Natural killer cell (primary cell): ENCODE data around the gene STK25. TPM values are rescaled to one million over a fixed set of nuclear protein-coding genes. Genes with fewer than 3 reads are reported as not detected.

Experiments used
- ATAC-seq, 3 donors: fragments of 150-1000 bp in 2 of 3; fragments of 200-7000 bp in 1 of 3; cut with Tn5 transposase; 1 replicate in 1 of 3; 2 replicates in 2 of 3; pipeline ENCODE4 v1.10.0; 2021; ENCODE audit warnings: mild to moderate bottlenecking in 2 of 3, moderate library complexity in 2 of 3
- DNase-seq, 2 donors: peaks; one replicate each; pipeline versions ENCODE4 v3.0.0 to v3.0.0-alpha.2; 2013 to 2021; ENCODE audit warnings: mixed read lengths in 1 of 2
- H3K27ac ChIP-seq: one replicate; pipeline ENCODE4 v1.5.1; 2013; ENCODE audit warnings: mild to moderate bottlenecking, low read length
- H3K27me3 ChIP-seq: one replicate; pipeline ENCODE4 v1.6.1; 2013; ENCODE audit warnings: low read length; ENCODE audit not compliant: control insufficient read depth, insufficient read depth
- H3K36me3 ChIP-seq: one replicate; pipeline ENCODE4 v1.6.1; 2013; ENCODE audit warnings: low read length; ENCODE audit not compliant: control insufficient read depth, insufficient read depth
- H3K4me1 ChIP-seq: one replicate; pipeline ENCODE4 v1.6.1; 2013; ENCODE audit warnings: low read length; ENCODE audit not compliant: control insufficient read depth, insufficient read depth
- H3K4me3 ChIP-seq: one replicate; pipeline ENCODE4 v1.5.1; 2013; ENCODE audit warnings: low read length
- H3K9me3 ChIP-seq: one replicate; pipeline ENCODE4 v1.6.1; 2013; ENCODE audit warnings: low read length; ENCODE audit not compliant: control insufficient read depth, insufficient read depth
- H3K27ac Mint-ChIP-seq, 2 donors: one replicate each; pipeline ENCODE4 v1.8.0; 2022; ENCODE audit warnings: mild to moderate bottlenecking in 2 of 2, mixed read lengths in 2 of 2, moderate library complexity in 1 of 2
- H3K27me3 Mint-ChIP-seq, 2 donors: one replicate each; pipeline ENCODE4 v1.8.0; 2022; ENCODE audit warnings: low read depth in 2 of 2, mixed read lengths in 2 of 2
- H3K36me3 Mint-ChIP-seq: one replicate; pipeline ENCODE4 v1.8.0; 2022; ENCODE audit warnings: mixed read lengths
- H3K4me1 Mint-ChIP-seq, 2 donors: one replicate each; pipeline ENCODE4 v1.8.0; 2022; ENCODE audit warnings: mixed read lengths in 2 of 2
- H3K4me3 Mint-ChIP-seq: one replicate; pipeline ENCODE4 v1.8.0; 2022; ENCODE audit warnings: mild to moderate bottlenecking, moderate library complexity, mixed read lengths
- H3K9me3 Mint-ChIP-seq, 2 donors: one replicate each; pipeline ENCODE4 v1.8.0; 2022; ENCODE audit warnings: mixed read lengths in 2 of 2
- CTCF ChIP-seq: fragments of 200-600 bp; IDR thresholded peaks from one replicate; pipeline ENCODE4 v1.8.0; 2022; ENCODE audit warnings: antibody characterized with exemption
- WGBS: methylation state at CpG from one replicate; pipeline ENCODE4 v1.1.7; 2013; ENCODE audit warnings: missing lambda C conversion rate; ENCODE audit not compliant: insufficient coverage; 5-methylcytosine and 5-hydroxymethylcytosine counted together
- intact Hi-C: fragments of 100-400 bp; cut with micrococcal nuclease; formaldehyde crosslinking; loops from one replicate; pipeline ENCODE4 v1.14.2; 2022
- total RNA-seq, 4 donors: library from RNA; stranded (reverse); fragments of 120-200 nt in 1 of 4; gene quantifications; one replicate each; pipeline versions ENCODE4 v1.2.3 to v1.2.4, GENCODE V29; 2013 to 2022

STK25 gene
- total RNA-seq, 3 donors from 2014 or later (not counting 1 experiment from before 2014, with no cell fraction given) = 110 to 140 (median 135) TPM

GRCh38 chr2:241479026-241479898, 29.1 kb downstream of the STK25 start:
- no peak for DNase-seq
- no peaks in the 10 kb centered on the region for H3K27me3 Mint-ChIP-seq
- H3K36me3 ChIP-seq = no peaks in the 10 kb centered on the region

DNA sequence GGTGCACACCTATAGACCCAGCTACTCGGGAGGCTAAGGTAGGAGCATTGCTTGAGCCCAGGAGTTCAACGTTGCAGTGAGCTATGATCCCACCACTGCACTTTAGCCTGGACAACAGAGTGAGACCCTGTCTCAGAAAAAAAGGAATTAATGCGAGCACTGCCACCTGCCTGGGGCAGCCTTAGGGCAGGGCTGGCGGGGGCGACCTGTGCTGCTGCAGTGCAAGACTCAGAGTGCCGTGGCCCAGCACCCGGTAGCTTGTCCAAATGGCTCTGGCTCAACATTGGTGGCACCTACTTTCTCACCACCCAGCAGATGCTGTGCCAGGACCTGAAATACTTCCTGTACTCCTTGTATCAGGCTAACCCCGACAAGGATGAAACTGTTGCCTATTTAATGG, 30.2 kb downstream of the STK25 start:
- H3K4me1 ChIP-seq = no peaks in the 10 kb centered on the region
- Mint-ChIP-seq H3K9me3 (no peaks in the 10 kb centered on the region), H3K36me3 (no peaks in the 10 kb centered on the region), H3K27ac (no peak overlapping the region), H3K4me3 (no peak overlapping the region), H3K27me3 (peaks cover under 1 to 2% of the 10 kb centered on the region in 2 donors), H3K4me1 (no peaks in the 10 kb centered on the region)
- H3K27me3 ChIP-seq = no peaks in the 10 kb centered on the region
- ATAC-seq (no peak), DNase-seq (no peak)
- H3K4me3 ChIP-seq = no peak overlapping the region
- WGBS = 94% methylated on average over 8 of the region's 8 CpGs
- no peaks in the 10 kb centered on the region for H3K36me3 ChIP-seq
- TF ChIP-seq CTCF = no peak
- H3K9me3 ChIP-seq = no peaks in the 10 kb centered on the region
- intact Hi-C loops = no loop called here
- no peak overlapping the region for H3K27ac ChIP-seq

More at GRCh38 chr2:241479026-241479898, 29.1 kb downstream of the STK25 start:
- no peak overlapping the region for H3K4me3 ChIP-seq
- H3K4me3 Mint-ChIP-seq = no peak overlapping the region
- no peak overlapping the region for H3K27ac Mint-ChIP-seq
- no peaks in the 10 kb centered on the region for H3K9me3 ChIP-seq
- no peak for TF ChIP-seq CTCF
- H3K4me1 ChIP-seq = no peaks in the 10 kb centered on the region
- WGBS = 92% methylated on average over 18 of the region's 18 CpGs
- H3K27ac ChIP-seq = no peak overlapping the region
- H3K27me3 ChIP-seq = no peaks in the 10 kb centered on the region
- H3K9me3 Mint-ChIP-seq = no peaks in the 10 kb centered on the region
- H3K36me3 Mint-ChIP-seq = no peaks in the 10 kb centered on the region
- no peak for ATAC-seq
- intact Hi-C loops = no loop called here
- no peaks in the 10 kb centered on the region for H3K4me1 Mint-ChIP-seq

GRCh38 chr2:241475267-241475666, 33.1 kb downstream of the STK25 start:
- no peak overlapping the region for H3K4me3 Mint-ChIP-seq
- Histone ChIP-seq H3K4me3 (no peak overlapping the region), H3K36me3 (no peaks in the 10 kb centered on the region), H3K4me1 (no peaks in the 10 kb centered on the region), H3K27ac (no peak overlapping the region), H3K27me3 (no peaks in the 10 kb centered on the region), H3K9me3 (no peaks in the 10 kb centered on the region)
- no peaks in the 10 kb centered on the region for H3K9me3 Mint-ChIP-seq
- H3K4me1 Mint-ChIP-seq = no peaks in the 10 kb centered on the region
- DNase-seq (no peak), ATAC-seq (no peak)
- peaks cover 9 to 17% of the 10 kb centered on the region in 2 donors for H3K27me3 Mint-ChIP-seq
- WGBS = 99% methylated on average over 3 of the region's 3 CpGs
- H3K27ac Mint-ChIP-seq = no peak overlapping the region
- TF ChIP-seq CTCF = no peak
- H3K36me3 Mint-ChIP-seq = no peaks in the 10 kb centered on the region
- intact Hi-C loops = no loop called here
